Measurements from ENCODE around the gene LSS.
A peak's percentile ranks its signal among the peaks of the same experiment; 100 is the strongest.
"Not testable (repeated sequence)": the region's sequence is repeated elsewhere in the genome, so short reads cannot be mapped to it uniquely, and the experiment has no call there.

The LSS gene

DNA sequence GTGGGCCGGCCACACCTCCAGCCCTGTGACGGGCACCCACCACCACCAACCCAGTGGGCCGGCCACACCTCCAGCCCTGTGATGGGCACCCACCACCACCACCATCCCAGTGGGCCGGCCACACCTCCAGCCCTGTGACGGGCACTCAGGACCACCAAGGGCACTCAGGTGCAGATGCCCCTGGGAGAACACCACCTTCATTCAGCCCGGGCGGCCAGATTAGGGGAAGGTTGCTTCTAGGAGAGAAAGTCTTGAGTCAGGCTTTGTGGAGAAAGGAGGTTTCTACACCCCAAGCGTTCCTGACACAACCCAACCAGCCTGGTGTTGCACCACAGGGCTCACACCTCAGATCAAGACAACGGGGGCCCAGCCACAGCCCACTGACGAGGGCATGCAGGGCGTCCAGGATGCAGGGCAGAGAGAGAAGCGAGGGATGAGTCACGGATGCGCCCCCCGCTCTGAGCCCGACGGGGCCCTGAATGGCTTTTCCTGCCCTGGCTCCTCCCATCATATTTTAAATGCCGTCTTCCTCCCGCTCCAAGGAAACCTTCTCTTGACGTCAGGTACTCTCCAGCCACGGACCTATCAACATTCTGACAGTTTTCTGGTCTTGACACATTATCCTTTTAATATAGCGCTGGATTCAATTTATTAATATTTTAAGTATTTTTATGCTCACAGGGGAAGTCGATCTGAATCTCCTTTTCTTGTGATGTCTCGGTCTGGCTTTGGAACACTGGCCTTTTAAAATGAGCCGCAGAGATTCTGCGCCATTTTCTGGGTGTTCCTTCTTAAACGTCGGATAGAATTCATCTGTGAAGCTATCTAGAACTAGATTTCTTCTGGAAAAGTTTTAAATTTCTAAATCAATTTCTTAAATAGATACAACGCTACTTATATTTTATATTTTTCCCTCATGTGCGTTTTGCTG, 43.7 kb downstream of the LSS start:
- DNase-seq = peak; percentile 60

DNA sequence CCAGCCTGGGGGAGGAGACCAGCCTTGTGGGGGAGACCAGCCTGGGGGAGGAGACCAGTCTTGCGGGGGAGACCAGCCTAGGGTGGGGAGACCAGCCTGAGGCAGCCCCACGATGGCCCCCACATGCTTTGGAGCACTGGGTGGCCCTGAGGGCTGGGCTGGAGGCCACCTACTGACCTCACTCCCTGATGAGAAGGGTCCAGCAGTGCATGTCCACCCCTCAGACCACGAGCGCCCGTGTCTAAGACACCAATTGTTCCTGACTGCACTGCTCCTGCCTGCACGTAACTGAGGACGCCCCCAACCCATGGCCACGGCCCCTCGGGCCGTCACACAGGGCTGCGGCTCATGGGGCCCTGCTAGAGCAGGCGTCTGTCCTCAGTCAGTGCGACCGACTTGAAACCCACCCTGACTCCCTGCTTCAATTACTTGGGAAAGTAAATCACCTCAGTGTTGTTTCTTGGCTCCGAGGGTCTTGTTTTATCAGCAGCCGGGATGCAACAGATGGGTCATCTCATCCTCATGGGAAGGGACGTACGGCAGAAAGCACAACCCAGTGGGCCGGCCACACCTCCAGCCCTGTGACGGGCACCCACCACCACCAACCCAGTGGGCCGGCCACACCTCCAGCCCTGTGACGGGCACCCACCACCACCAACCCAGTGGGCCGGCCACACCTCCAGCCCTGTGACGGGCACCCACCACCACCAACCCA, 44.5 kb downstream of the LSS start, which contains the start of gene SPATC1L:
SPATC1L (minus strand) TSS at position 550 of the 715 bp plus-strand sequence. CDS start 1,643 bp downstream, outside the sequence.
- DNase-seq = peak; percentile 45

DNA sequence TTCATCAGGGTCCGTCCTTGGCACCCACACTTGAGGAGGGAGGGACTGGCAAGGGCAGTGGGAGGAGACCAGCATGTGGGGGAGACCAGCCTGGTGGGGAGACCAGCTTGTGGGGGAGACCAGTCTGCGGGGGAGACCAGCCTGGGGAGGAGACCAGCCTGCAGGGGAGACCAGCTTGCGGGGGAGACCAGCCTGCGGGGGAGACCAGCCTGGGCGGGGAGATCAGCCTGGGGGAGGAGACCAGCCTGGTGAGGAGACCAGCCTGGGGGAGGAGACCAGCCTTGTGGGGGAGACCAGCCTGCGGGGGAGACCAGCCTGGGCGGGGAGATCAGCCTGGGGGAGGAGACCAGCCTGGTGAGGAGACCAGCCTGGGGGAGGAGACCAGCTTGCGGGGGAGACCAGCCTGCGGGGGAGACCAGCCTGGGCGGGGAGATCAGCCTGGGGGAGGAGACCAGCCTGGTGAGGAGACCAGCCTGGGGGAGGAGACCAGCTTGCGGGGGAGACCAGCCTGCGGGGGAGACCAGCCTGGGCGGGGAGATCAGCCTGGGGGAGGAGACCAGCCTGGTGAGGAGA, 45.2 kb downstream of the LSS start:
- DNase-seq = not testable (repeated sequence)

DNA sequence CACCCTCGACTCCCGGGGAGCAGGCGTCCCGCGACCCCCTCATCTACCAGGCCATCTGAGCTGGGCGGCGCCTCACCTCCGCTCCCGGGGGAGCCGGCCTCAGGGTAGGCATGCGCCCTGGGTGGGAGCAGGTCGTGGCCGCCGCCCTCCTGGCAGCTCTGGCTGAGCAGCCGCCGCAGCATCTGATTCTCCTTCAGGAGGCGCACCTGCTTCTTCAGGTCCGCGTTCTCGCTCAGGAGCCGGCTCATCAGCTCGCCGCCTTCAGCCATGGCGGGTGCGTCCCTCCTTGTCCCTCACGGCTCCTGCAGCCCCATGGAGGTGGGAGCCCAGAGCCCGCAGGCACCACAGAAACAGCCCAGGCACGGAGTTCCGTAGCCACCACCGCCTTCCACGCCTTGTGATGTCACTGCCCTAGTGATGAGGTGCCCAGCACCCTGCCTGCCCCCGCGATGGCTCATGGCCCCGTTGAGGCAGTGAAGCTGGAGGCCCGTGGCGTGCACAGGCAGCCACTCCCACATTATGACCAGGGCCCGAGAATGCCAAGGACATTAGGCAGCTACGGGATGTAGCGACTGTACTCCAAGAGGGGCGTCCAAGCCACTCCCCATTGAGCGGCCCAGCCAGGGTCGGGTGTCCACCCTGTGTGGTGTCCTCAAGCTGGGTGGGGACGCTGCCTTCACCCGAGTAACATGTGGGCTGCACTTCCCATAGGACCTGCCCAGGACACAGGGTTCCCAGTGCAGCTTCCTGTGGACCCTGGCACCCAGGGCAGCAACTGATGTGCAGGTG, 45.8 kb downstream of the LSS start:
- no peak for DNase-seq

DNA sequence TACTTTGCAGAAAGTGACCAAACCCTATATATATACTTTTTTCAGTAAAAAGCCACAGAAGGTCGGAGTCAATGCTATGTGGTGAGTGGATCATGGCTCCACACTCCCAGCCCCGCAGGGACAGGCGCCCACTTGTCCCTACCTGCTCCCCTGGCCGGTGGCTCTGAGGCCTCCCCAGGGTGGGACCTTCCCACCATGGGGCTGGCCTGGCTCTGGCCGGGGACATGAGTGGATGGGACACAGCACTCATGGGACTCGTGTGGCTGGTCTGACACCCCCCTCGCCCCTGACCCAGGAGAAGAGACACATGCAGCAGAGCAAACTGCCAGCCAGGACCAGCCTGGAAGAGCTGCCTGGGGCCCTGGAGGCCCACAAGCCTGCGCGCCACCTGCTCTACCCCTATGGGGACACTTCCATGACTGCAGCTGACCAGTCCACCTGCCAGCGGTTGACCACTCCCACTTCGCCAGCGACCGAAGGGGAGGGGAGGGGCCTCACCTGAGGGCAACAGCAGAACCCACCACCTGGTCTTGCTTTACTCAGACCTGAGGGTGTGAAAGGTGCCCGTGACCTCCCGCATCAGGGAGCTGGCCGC, 46.5 kb downstream of the LSS start:
- DNase-seq = no peak

DNA sequence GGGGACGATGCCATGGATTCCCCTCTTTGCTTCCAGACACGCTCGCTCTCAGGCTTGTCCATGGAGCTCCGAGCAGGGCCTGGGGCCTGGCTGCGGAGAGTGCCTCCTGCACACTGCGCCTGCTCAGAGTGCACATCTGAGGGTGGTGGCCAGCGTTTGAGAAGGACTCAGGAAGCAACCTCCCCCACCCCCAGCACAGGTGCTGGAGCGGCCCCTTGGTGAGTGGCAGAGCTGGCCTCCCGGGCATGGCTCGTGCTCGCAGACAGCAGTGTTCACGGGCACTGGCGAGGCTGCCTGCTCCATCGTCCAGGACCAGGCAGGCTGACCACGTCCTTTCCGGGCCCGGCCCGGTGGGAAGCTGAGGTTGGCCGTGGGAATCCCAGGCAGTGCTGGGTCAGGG, 47.1 kb downstream of the LSS start:
- DNase-seq = no peak

DNA sequence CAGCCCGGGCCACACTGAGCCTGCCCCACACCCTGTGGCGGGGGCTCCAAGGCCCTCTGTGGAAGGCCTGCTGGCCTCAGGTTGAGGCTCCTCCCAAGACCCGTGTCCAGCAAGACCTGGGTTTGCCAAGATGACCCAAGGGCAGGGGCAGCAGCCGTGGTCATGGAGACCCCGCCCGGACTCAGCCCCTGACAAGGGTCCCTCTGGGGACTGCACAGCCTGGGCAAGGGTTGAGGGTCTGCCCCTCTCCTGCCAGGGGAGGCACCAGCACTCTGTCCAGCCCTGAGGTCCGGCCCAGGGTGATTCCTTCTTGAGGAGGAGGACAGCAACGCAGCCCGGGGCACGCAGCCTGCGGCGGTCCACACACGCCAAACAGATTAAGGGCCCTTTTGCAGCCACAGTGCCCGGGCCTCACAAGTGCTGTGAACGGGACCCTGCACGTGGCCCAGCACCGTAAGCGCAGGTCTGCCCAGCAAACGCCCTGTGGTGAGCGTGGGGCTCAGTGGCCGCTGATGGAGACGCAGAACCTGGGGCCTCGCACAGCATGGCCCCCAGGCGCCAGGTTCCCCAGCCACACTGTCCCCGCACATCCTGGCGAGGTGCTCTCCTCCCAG, 47.7 kb downstream of the LSS start:
- no peak for DNase-seq

DNA sequence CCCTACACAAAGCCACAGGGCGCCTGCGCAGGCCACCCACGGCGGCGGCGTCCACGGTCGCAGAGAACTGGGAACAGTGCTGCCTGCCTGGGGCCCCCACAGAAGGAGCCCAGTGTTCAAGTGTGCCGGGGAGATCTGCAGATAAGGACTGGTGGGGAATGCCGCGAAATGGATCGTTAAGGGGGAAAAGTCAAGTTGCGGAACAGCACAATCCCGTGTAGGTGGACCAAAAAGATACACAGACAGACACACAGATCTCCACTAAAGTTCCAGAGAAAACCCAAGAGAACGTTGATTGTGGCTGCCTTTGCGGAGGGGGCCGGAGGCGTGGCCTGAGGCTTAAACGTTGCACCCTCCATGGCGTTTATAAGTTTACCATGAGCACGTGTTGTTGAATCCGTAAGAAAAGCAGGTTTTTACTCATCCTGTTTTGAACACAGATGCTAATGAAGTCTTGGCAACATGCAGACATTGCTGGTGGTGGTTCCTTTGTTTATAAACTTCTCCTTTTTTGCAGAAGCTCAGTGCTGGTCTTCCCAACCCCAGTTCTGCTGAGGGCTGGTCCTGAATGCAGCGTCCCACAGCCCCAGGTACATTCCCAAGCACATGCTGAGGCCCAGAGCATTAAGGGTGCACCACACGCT, 48.4 kb downstream of the LSS start:
- no peak for DNase-seq

DNA sequence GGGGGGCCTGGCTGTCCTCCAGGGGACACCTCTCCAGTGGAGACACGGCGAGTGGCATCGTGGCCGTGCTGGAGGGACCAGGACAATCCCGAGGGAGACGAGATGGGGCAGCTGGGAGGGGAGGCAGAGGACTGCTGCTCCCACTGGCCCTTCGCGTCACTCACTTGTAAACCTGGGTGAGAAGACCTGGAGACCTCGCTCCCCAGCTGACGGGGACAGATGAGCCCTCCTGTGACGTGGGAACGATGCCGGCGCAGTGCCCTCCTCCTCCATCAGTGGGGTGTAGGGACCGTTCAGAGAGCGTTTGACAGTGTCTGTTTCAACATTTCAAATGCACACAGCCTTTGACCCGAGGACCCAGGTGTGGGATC, 48.9 kb downstream of the LSS start:
- no peak for DNase-seq

DNA sequence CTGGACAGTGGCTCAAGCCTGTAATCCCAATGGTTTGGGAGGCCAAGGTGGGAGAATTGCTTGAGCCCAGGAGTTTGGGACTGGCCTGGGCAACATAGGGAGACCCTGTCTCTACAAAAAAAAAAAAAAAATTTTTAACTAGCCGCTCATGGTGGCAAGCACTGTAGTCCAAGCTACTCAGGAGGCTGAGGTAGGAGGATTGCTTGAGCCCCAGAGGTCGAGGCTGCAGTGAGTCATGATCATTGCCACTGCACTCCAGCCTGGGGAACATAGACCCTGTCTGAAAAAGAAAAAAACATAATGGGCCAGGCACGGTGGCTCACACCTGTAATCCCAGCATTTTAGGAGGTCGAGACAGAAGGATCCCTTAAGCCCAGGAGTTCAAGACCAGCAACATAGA, 49.6 kb downstream of the LSS start:
- DNase-seq = no peak

DNA sequence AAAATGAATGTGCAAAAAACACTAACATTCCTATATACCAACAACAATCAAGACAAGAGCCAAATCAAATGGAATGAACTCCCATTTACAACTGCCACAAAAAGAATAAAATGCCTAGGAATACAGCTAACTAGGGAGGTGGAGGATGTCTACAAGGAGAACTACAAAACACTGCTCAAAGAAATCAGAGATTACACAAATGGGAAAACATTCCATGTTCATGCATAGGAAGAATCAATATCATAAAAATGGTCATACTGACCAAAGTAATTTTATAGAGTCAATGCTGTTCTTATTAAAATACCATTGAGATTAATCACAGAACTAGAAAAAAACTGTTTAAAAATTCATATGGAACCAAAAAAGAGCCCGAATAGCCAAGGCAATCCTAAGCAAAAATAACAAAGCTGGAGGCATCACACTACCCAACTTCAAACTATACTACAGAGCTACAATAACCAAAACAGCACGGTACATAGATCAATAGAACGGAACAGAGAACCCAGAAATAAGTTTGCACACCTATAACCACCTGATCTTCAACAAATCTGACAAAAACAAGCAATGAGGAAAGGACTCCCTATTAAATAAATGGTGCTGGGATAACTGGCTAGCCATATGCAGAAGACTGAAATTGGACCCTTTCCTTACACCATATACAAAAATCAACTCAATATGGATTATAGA, 52.0 kb downstream of the LSS start:
- not testable (repeated sequence) for DNase-seq

DNA sequence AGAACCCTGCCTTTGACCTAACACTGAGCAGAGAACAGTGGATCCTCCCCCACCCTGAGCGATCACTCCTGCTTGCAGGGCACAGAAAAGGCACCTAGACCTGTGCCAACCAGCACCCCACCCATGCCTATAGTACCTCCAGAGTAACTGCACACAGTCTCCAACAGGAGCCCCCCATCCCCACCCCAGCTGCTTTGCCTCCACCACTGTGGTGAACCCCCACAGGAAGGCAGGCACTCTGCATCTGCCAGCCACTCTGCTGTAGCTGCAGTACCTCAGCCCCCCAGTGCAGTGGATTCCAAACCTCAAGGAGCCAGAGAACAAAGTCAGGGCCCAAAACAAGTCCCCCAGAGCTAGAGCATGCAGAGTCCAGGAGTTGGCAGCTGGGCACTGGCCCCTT, 55.0 kb downstream of the LSS start:
- DNase-seq = no peak

DNA sequence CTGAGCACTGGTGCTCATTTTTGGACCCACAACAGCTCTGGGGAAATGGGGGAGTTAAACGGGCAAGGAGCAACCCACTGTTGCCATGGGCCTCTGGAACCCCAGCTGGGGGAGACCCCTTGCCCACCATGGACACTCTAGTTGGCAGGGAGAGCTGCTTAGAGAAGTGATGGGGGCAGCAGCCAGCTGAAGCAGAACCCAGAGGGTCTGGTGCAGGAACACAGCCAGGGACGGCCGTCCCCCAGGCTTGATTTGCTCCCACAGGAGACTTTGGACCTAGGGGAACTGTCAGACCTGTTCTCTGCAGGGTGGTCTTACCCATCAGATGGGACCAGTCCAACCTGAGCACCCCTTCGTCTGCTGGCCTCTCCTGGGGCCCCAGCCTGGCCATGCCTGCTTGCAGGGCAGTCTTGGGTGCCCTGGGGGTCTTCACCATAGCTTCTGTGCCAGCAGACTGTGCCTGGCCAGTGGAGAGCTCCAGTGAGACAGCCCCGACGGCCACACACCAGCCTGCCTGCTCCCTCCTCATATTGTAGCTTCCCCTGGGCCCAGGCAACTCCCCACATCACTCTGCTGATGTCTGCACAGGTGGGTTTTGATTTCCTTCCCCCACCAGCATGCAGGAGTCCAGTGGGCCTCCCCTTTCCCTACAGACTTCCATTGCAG, 55.6 kb downstream of the LSS start:
- DNase-seq = no peak

DNA sequence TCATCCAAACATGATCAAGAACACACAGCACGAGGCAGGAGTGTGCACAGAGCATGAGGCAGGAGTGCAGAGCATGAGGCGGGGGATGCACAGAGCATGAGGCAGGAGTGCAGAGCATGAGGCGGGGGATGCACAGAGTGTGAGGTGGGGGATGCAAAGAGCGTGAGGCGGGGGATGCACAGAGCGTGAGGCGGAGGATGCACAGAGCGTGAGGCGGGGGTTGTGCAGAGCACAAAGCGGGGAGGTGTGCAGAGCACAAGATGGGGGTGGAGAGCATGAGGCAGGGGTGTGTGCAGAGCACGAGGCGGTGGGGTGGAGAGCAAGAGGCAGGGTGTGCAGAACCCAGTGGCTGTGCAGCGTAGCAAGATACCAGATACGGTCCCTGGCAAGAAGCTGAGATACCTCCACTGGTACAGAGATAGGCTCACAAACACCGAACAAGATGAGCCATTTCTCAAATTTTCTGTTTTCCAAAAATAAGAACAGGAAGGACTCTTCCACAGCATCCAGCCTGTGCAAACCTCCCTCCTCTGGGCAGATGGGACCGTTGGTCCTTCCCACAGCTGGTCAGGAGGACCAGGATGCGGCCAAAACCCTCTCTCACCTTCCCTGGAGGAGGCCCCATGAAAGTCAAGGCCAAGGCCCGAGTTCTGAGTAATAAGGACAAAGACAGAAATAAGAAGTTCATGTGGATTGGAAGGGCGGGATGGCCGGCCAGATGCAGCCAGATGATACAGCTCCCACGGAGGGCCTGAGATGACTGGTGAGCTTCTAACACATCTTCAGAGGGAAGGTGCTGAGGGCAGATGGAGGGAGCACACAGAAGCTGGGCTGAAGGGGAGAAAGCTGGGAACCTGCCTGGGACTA, 56.3 kb downstream of the LSS start:
- no peak for DNase-seq

DNA sequence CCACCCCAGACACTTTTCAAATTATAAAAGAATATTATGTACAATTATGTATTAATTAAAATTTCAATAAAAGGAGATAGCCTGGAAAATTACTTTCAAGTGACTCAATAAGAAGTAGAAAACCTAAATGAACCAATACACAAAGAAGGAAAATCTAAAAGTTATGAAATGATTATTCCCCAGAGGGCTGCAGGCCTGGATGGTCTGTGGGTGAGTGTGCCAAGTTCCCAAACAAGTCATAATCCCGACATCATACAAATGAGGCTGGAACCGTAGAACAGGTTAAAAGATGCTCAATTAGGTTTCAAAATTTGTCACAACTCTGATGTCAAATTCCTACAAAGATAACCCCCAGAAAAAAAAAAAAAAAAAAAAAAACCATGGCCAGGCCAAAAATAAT, 57.0 kb downstream of the LSS start:
- no peak for DNase-seq

DNA sequence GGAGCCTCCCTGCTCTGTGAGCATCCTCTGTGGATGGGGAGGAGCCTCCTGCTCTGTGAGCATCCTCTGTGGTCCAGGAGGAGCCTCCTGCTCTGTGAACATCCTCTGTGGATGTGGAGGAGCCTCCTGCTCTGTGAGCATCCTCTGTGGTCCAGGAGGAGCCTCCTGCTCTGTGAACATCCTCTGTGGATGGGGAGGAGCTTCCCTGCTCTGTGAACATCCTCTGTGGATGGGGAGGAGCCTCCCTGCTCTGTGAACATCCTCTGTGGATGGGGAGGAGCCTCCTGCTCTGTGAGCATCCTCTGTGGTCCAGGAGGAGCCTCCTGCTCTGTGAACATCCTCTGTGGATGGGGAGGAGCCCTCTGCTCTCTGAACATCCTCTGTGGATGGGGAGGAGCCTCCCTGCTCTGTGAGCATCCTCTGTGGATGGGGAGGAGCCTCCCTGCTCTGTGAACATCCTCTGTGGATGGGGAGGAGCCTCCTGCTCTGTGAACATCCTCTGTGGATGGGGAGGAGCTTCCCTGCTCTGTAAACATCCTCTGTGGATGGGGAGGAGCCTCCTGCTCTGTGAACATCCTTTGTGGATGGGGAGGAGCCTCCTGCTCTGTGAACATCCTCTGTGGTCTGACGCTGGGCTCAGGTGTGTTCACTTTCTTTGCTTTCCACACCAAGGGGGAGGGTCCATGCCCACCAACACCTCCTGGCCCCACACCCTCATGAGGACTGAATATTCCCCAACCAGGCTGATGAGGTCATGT, 58.0 kb downstream of the LSS start:
- DNase-seq = not testable (repeated sequence)

DNA sequence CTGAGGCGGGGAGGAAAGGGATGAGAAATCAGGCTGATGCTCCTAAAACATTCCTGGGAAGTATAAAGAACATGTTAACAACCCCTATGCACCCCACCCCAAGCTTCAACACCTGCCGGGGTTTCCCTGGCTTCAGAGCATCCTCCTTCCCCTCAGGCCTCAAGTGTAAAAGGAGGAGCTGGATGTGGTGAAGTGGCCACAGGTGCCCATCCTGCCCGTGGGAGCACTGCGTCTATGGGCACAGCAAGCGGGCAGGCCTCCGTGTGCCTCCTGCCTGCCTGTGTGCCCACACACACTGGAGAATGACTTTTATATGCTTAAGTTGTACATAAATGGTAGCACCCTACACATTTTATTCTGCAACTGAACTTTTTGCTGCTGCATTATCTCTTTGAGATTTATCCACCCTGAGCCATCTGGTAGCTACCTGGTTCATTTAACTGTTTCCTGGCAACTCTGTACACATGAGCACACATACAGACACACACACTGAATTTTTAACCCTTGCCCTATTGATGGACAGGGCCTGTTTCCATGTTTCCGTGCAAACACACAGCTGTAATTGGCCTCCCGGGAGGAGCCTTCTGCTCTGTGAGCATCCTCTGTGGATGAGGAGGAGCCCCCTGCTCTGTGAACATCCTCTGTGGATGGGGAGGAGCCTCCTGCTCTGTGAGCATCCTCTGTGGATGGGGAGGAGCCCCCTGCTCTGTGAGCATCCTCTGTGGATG, 59.8 kb downstream of the LSS start:
- DNase-seq = no peak

DNA sequence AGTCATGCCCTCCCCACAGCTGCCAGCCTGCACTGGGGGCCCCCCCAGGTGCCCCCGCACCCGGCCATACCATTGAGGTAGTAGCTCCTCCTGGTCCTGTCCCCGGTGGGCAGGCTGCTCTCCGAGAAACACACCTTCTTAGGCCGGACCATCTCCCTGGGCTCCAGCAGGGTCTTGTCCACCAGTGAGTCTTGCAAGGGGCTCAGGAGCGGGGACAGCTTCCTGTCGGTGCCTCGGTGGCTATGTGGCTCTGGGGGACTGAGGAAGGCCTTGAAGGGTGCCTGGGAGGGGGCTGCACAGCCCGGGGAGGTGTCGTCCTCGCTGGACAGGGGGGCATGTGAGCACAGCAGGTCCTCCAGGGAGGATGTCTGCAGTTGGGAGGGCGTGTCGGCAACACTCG, 60.3 kb downstream of the LSS start:
- DNase-seq = no peak
